Peyer's patch (tissue), 4 donors: ENCODE measurements around the gene SLC25A21. TPM values are rescaled to one million over a fixed set of nuclear protein-coding genes. Genes with fewer than 3 reads are reported as not detected.
"Not testable (repeated sequence)": the region's sequence is repeated elsewhere in the genome, so short reads cannot be mapped to it uniquely, and the experiment has no call there.

Experiments used
- DNase-seq, 3 donors: peaks; one replicate each; pipeline ENCODE4 v3.0.0-alpha.2; 2017 to 2019
- H3K27ac ChIP-seq, 4 donors: fragments of 200-600 bp; sonication (generic); one replicate each; pipeline ENCODE4 v1.5.1; 2016 to 2019
- H3K27me3 ChIP-seq, 2 donors: fragments of 200-600 bp; sonication (generic); one replicate each; pipeline ENCODE4 v1.5.1; 2019
- H3K36me3 ChIP-seq, 3 donors: fragments of 200-600 bp; sonication (generic); one replicate each; pipeline ENCODE4 v1.5.1; 2016 to 2019
- H3K4me1 ChIP-seq, 4 donors: fragments of 200-600 bp; sonication (generic); one replicate each; pipeline ENCODE4 v1.5.1; 2016 to 2019
- H3K4me3 ChIP-seq, 4 donors: fragments of 200-600 bp; sonication (generic); 1 replicate in 3 of 4; 2 replicates in 1 of 4; pipeline ENCODE4 v1.5.1; 2016 to 2019; ENCODE audit warnings: mild to moderate bottlenecking in 1 of 4
- H3K9me3 ChIP-seq, 4 donors: fragments of 200-600 bp; sonication (generic); one replicate each; pipeline ENCODE4 v1.5.1; 2016 to 2019; ENCODE audit warnings: mild to moderate bottlenecking in 1 of 4
- POLR2A ChIP-seq, 2 donors: fragments of 450-650 bp; IDR thresholded peaks; one replicate each; pipeline ENCODE4 v1.5.1; 2017; ENCODE audit warnings: antibody characterized with exemption in 2 of 2, mild to moderate bottlenecking in 2 of 2, moderate library complexity in 2 of 2
- total RNA-seq, 4 donors: library from RNA; depleted of rRNA; stranded (reverse); fragments of >200 nt; gene quantifications; one replicate each; pipeline ENCODE4 v1.1.0, GENCODE V29; 2016
- TF ChIP-seq, protein P1 (sequence below), 6 experiments: fragments of 450-650 bp in 4 of 6; fragments of 200-600 bp in 2 of 6; sonication (generic) in 1 of 6; IDR thresholded peaks; one replicate each; pipeline ENCODE4 v1.5.1; 2017 to 2019; ENCODE audit warnings: antibody characterized with exemption in 6 of 6, mild to moderate bottlenecking in 3 of 6, moderate library complexity in 1 of 6

The SLC25A21 gene
- total RNA-seq, 4 donors from 2014 or later, result 0.70 to 1.6 TPM; not detected in 2

GRCh38 chr14:36701132-36701531 lies 471.3 kb downstream of the SLC25A21 start:
- H3K4me3 ChIP-seq, result no peak overlapping the region
- no peaks in the 10 kb centered on the region for H3K27me3 ChIP-seq
- no peaks in the 10 kb centered on the region for H3K9me3 ChIP-seq
- no peaks in the 10 kb centered on the region for H3K4me1 ChIP-seq
- H3K36me3 ChIP-seq, result no peaks in the 10 kb centered on the region
- DNase-seq, result no peak
- no peak overlapping the region for H3K27ac ChIP-seq
- no peak for TF ChIP-seq POLR2A (IDR thresholded peaks at IDR 0.05)
- TF ChIP-seq, protein P1, sequence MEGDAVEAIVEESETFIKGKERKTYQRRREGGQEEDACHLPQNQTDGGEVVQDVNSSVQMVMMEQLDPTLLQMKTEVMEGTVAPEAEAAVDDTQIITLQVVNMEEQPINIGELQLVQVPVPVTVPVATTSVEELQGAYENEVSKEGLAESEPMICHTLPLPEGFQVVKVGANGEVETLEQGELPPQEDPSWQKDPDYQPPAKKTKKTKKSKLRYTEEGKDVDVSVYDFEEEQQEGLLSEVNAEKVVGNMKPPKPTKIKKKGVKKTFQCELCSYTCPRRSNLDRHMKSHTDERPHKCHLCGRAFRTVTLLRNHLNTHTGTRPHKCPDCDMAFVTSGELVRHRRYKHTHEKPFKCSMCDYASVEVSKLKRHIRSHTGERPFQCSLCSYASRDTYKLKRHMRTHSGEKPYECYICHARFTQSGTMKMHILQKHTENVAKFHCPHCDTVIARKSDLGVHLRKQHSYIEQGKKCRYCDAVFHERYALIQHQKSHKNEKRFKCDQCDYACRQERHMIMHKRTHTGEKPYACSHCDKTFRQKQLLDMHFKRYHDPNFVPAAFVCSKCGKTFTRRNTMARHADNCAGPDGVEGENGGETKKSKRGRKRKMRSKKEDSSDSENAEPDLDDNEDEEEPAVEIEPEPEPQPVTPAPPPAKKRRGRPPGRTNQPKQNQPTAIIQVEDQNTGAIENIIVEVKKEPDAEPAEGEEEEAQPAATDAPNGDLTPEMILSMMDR (IDR thresholded peaks at IDR 0.05), result no peak

- H3K27me3 ChIP-seq, result no peaks in the 10 kb centered on the region
- TF ChIP-seq, protein P1 (IDR thresholded peaks at IDR 0.05), result no peak
- no peak for TF ChIP-seq POLR2A (IDR thresholded peaks at IDR 0.05)
- no peaks in the 10 kb centered on the region for H3K4me1 ChIP-seq
- no peak for DNase-seq
- no peak overlapping the region for H3K4me3 ChIP-seq
- no peaks in the 10 kb centered on the region for H3K9me3 ChIP-seq
- H3K36me3 ChIP-seq, result no peaks in the 10 kb centered on the region
- H3K27ac ChIP-seq, result no peak overlapping the region
These were observed 471.8 kb downstream of the SLC25A21 start for GRCh38 chr14:36700651-36701050.

DNA sequence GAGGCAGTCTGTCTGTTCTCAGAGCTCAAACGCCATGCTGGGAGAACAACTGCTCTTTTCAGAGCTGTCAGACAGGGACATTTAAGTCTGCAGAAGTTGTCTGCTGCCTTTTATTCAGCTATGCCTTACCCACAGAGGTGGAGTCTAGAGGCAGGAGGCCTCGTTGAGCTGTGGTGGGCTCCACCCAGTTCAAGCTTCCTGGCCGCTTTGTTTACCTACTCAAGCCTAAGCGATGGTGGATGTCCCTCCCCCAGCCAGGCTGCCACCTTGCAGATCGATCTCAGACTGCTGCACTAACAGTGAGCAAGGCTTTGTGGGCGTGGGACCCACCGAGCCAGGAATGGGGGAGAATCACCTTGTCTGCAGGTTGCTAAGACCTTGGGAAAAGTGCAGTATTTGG lies 473.0 kb downstream of the SLC25A21 start:
- H3K27ac ChIP-seq, H3K36me3 ChIP-seq, H3K27me3 ChIP-seq, H3K9me3 ChIP-seq, DNase-seq, H3K4me3 ChIP-seq, H3K4me1 ChIP-seq: not testable (repeated sequence)

DNA sequence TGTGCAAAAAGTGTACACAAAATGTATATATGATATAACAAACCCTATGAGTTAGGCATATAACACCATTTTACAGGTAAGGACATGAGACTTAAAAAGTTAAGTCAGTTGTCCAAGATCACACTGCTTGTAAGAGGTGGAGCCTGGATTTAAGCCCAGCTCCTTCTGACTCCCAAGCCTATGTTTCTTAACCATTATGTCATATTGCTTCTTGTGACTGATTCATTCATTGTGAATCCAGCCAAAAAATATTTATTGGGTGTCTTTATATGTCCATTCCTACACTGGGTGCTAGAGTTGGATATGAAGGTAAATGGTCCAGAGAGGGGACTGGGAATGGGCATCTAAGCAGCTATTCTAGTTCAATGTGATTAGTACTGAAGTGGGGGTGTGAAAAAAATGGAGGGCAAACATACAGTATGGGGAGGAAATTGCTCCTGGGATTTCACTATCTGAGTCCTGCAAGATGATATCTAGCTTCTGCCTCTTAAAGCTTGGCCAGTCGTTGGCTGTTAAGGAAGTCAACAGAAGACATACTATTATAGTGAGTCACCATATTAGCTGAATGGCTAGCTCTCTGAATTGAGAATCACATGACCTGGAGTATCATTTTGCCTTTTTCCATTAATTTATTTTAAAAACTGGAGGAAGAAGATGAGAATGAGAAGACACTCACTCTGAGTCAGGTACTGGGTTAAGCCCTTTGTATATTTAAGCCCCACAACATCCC lies 481.9 kb downstream of the SLC25A21 start:
- Histone ChIP-seq H3K36me3 (no peaks in the 10 kb centered on the region), H3K4me3 (no peak overlapping the region), H3K4me1 (no peaks in the 10 kb centered on the region), H3K27ac (no peak overlapping the region), H3K27me3 (no peaks in the 10 kb centered on the region), H3K9me3 (no peaks in the 10 kb centered on the region)
- no peak for TF ChIP-seq POLR2A (IDR thresholded peaks at IDR 0.05)
- TF ChIP-seq, protein P1 (IDR thresholded peaks at IDR 0.05), result no peak
- DNase-seq, result no peak

DNA sequence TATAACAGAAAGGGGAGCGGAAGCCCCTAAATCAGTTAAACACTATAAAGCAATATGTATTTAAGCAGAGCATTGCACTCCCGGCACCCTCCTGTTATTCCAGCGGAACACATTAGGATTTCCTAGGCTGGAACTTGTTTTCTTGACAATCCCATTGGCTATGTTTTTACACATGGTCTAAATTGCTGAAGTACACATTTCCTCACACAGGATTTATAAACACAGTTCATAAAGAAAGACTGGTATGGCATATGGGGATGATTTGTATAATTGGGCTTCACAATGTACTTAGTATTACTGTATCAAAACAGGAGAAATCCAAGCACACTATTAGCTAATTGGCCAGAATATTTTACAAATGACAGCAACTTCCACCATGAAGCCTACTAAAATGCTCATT lies 487.5 kb downstream of the SLC25A21 start:
- no peaks in the 10 kb centered on the region for H3K4me1 ChIP-seq
- no peak overlapping the region for H3K4me3 ChIP-seq
- no peaks in the 10 kb centered on the region for H3K9me3 ChIP-seq
- TF ChIP-seq, protein P1 (IDR thresholded peaks at IDR 0.05), result no peak
- TF ChIP-seq POLR2A (IDR thresholded peaks at IDR 0.05), result no peak
- no peaks in the 10 kb centered on the region for H3K27me3 ChIP-seq
- no peaks in the 10 kb centered on the region for H3K36me3 ChIP-seq
- no peak overlapping the region for H3K27ac ChIP-seq
- DNase-seq, result no peak

DNA sequence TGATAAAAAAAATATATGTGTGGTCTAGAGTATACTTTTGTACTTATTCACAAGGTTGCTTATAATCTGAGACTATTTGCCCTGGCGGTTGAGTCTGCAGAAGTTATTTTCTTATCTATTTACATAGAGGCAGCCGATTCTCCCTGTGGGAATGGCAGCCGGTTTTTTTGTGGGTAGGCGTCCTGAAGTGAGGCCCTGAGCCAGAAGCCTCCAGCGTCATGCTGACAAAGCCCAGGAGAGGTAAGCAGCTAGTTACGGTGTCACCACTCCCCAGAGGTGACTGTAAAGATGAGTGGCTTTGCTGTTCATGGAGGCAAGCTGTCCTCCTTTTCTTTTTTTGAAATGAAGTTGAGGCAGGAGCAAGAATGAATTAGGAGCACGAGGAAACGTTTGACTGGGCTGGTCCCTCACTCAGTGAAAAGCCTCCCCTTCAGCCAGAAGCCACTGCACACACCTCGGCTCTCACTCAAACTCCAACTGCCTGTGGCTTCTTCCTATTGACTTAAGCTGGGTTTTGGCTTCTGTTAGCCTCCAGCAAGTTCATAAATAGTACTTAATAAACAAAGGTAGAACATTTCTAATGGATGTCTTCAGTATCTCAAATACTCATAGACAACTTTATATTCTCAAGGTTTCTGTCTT lies 489.2 kb downstream of the SLC25A21 start:
- no peak for DNase-seq
- Histone ChIP-seq H3K9me3 (no peaks in the 10 kb centered on the region), H3K4me1 (no peaks in the 10 kb centered on the region), H3K4me3 (no peak overlapping the region), H3K27ac (no peak overlapping the region), H3K27me3 (no peaks in the 10 kb centered on the region), H3K36me3 (no peaks in the 10 kb centered on the region)
- TF ChIP-seq, protein P1 (IDR thresholded peaks at IDR 0.05), result no peak
- no peak for TF ChIP-seq POLR2A (IDR thresholded peaks at IDR 0.05)
